GM12864 (cell line): ENCODE results near the gene MYRIP.
"Not testable (repeated sequence)": the region's sequence is repeated elsewhere in the genome, so short reads cannot be mapped to it uniquely, and the experiment has no call there.

Experiments
- DNase-seq: peaks from one replicate; pipeline ENCODE4 v3.0.0-alpha.2; 2011; ENCODE audit warnings: low read depth
- H3K4me3 ChIP-seq: 2 replicates; pipeline ENCODE4 v1.5.1; 2011; ENCODE audit warnings: mild to moderate bottlenecking, low read depth, low read length, control low read depth
- CTCF ChIP-seq: IDR thresholded peaks from 2 replicates; pipeline ENCODE4 v1.5.1; 2011; ENCODE audit warnings: low read depth, mild to moderate bottlenecking, moderate library complexity, low read length, control low read depth, inconsistent platforms; ENCODE audit errors: missing control alignments

Gene MYRIP

GRCh38 chr3:40129981-40130380 lies 320.6 kb downstream of the MYRIP start:
- DNase-seq, result no peak
- TF ChIP-seq CTCF, result no peak
- H3K4me3 ChIP-seq, result no peak overlapping the region

DNA sequence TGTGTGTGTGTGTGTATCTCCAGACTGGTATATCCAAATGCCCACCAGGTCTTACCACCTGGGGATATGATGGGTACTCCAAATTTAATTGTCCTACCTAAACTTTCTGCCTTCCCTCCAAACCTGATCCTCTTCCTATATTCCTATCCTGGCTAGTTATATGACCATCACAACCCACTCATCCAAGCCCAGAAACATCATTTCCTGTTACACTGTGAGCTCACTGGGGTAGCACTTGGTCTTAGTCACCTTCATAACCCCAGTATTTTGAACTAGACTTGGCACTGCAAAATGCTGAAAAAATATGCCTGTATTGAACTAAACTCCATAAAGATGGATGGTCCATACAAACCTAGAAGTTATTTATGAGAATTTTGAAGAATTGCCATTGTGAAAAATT lies 321.3 kb downstream of the MYRIP start:
- no peak for DNase-seq
- TF ChIP-seq CTCF, result no peak
- H3K4me3 ChIP-seq, result no peak overlapping the region

DNA sequence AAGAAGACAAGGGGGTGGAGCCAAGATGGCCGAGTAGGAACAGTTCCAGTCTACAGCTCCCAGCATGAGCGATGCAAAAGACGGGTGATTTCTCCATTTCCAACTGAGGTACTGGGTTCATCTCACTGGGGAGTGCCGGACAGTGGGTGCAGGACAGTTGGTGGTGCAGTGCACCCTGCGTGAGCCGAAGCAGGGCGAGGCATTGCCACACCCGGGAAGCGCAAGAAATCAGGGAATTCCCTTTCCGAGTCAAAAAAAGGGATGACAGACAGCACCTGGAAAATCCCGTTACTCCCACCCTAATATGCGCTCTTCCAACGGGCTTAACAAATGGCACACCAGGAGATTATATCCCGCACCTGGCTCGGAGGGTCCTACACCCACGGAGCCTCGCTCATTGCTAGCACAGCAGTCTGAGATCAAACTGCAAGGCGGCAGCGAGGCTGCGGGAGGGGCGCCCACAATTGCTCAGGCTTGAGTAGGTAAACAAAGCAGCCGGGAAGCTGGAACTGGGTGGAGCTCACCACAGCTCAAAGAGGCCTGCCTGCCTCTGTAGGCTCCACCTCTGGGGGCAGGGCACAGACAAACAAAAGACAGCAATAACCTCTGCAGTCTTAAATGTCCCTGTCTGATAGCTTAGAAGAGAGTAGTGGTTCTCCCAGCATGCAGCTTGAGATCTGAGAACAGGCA lies 324.6 kb downstream of the MYRIP start:
- not testable (repeated sequence) for H3K4me3 ChIP-seq, DNase-seq

DNA sequence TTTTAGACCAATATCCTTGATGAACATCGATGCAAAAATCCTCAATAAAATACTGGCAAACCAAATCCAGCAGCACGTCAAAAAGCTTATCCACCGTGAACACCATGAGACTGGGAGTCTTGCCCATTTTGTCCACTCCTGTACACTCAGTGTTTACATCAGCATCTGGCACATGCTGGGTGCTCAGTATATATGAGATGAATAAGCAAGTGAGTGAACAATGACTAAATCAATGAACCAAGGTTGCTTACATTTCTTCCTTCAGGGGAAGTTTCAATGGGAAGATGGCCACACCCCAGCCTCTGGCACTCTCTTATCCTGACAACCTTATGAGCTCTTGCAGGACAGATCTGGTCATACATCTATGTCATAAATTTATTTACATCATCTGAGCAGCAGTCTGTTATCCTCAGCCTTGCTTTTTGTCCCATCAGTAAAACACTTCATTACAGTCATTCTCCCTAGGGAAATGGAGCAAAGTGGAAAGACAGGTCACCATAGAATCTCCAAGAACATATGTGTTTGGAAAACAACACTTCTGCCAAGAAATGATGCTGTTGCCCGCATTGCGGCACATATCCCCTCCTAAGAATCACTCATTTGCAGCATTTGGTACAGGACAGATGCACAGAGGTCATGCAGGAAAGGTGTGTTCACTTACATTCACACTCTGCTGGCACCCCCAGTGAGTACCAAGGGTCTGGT lies 328.3 kb downstream of the MYRIP start:
- no peak overlapping the region for H3K4me3 ChIP-seq
- TF ChIP-seq CTCF, result no peak
- DNase-seq, result no peak

- DNase-seq, result no peak
- TF ChIP-seq CTCF, result no peak
- no peak overlapping the region for H3K4me3 ChIP-seq
Measured at GRCh38 chr3:40143283-40144090, 334.1 kb downstream of the MYRIP start.

GRCh38 chr3:40148827-40149226 lies 339.4 kb downstream of the MYRIP start:
- no peak overlapping the region for H3K4me3 ChIP-seq
- no peak for TF ChIP-seq CTCF
- no peak for DNase-seq

GRCh38 chr3:40152482-40153133 lies 343.2 kb downstream of the MYRIP start:
- DNase-seq, result no peak
- no peak for TF ChIP-seq CTCF
- no peak overlapping the region for H3K4me3 ChIP-seq
